ENCODE measurements around the gene VSIG10L.

GRCh38 chr19:51333836-51334460 is 8.0 kb downstream of the VSIG10L start:
- TF ChIP-seq CTCF (IDR thresholded peaks at IDR 0.05) = no peak
- TF ChIP-seq POLR2A (IDR thresholded peaks at IDR 0.05) = no peak
